ENCODE measurements around the gene TAS2R46. TPM values are rescaled to one million over a fixed set of nuclear protein-coding genes. Genes with fewer than 3 reads are reported as not detected.
"Not testable (repeated sequence)": the region's sequence is repeated elsewhere in the genome, so short reads cannot be mapped to it uniquely, and the experiment has no call there.

Gene TAS2R46, protein sequence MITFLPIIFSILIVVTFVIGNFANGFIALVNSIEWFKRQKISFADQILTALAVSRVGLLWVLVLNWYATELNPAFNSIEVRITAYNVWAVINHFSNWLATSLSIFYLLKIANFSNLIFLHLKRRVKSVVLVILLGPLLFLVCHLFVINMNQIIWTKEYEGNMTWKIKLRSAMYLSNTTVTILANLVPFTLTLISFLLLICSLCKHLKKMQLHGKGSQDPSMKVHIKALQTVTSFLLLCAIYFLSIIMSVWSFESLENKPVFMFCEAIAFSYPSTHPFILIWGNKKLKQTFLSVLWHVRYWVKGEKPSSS
- not detected for polyA plus RNA-seq (2013, experiment 1 of 2; ENCODE audit: insufficient read length)
- polyA plus RNA-seq (2013, experiment 2 of 2; ENCODE audit: insufficient read length), result not detected

GRCh38 chr12:11062194-11062593 lies at the start of gene TAS2R46:
TSS of gene TAS2R46 (minus strand) at chr12:11062294. CDS start at chr12:11062294, 0 bp downstream.
- not testable (repeated sequence) for DNase-seq

DNA sequence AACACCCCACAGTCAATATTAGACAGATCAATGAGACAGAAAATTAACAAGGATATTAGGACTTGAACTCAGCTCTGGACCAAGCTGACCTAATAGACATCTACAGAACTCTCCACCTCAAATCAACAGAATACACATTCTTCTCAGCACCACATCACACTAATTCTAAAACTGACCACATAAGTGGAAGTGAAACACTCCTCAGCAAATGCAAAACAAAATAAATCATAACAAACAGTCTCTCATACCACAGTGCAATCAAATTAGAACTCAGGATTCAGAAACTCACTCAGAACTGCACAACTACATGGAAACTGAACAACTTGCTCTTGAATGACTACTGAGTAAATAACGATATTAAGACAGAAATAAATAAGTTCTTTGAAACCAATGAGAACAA lies 49.1 kb upstream of the TAS2R46 start:
- not testable (repeated sequence) for DNase-seq

- DNase-seq, result no peak
Observed at GRCh38 chr12:11108862-11109261, 46.8 kb upstream of the TAS2R46 start.

DNA sequence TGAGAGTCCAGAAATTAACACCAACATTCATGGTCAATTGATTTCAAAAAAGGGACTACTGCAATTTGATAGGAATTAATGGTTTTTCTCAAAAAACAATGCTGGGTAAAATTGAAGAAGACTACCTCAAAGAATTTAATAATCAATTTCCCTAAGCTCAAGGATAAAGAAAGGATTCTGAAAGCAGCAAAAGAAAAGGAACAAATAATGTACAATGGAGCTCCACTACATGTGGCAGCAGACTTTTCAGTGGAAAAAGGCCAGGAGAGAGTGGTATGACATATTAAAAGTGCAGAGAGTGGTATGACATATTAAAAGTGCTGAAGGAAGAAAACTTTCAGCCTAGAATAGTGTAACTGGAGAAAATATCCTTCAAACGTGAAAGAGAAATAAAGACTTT lies 45.6 kb upstream of the TAS2R46 start:
- DNase-seq, result no peak

DNA sequence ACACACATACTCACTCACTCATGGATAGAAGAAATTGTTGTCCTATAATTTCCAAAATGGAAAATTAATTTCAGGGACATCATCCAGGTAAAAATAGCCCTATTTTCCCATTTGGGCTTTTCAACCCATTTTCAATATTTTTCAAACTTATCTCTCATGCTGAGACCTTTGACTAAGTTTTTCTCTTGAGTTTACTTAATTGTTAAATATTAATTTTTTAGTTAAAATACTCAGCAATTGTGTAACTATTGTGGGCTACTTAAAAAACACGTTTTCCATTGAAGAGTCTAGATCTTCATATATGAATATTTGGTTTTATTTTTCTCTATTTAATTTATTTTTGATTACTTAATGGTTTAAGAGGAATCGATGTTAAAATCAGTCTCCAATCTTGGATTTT lies 44.2 kb upstream of the TAS2R46 start:
- DNase-seq, result no peak

DNA sequence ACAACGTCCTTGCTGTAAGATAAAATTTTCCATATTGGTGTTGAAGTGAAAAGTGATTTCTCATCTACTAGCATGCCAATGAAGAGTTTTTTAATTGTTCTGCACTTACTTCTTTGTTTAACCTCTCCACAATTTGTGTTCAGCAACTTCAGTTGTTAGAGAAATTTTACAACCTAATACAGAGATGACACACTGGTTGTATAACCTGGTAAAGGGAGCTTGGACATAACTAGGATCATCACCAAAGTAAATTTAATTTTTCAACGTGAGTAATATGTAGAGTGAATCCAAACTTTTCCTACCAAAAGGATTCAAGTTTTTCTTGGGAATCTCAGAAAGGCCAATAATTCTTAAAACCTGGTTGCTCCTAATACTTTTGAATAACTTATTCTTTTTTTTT lies 43.5 kb upstream of the TAS2R46 start:
- no peak for DNase-seq

DNA sequence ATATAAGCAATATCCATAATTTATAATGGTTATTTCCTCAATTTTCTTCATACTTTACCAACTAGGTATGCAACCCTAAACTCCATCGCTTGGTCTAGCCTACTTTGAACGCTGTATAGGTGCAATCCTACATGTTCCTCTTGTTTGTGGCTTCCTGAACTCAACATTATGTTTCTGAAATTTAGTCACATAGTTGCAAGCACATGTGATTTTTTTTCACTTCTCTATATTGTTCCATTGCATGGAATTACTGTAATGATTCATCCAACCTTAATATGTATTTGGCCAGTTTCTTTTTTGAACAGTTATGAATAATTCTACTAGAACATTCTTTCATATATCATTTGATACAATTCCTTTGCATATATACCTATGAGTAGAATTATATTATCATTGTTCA lies 32.8 kb upstream of the TAS2R46 start:
- DNase-seq, result not testable (repeated sequence)

- DNase-seq, result no peak
Observed at GRCh38 chr12:11092128-11092527, 30.0 kb upstream of the TAS2R46 start, which contains the start of gene TAS2R43. TSS of gene TAS2R43 (minus strand) at chr12:11092313. CDS start at chr12:11092229, 84 bp downstream.

DNA sequence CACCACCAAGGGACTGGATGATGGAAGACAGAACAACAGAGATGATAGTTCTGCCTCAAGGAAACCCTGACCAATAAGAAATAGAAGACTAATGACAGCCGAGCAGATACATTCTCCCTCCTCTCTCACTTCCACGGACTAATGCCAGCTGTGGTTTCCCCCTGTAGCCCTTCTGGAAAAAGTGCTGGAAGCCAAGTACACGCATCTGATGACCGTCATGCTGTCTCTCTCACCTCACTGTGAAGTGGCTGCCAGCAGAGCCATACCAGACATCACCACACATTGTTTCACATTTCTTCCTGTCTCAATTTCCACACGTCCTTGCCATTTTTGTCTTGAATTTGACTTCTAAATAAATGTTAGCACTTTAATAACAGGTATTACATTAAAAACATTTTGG lies 27.2 kb upstream of the TAS2R46 start:
- no peak for DNase-seq

- DNase-seq, result no peak
Observed at GRCh38 chr12:11085419-11085818, 23.3 kb upstream of the TAS2R46 start.

- no peak for DNase-seq
Observed at GRCh38 chr12:11081987-11082386, 19.9 kb upstream of the TAS2R46 start.

DNA sequence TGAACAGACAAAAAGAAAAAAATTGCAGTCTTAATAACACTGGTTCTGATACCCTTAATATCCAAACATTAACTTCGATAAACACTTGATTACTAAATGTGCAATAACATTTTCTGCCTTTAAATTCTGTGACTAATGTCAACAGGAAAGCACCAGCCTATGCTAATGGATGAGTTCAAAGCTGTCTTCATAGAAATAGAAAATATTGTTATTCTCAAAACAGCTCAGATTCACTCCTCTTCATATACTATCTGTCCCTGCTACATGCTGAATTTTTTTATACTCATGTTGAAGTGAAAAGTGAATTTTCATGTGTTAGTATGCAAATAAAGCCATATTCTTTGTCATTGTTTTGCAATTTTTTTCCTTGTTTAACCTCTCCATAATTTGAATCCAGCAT lies 16.2 kb upstream of the TAS2R46 start:
- no peak for DNase-seq

DNA sequence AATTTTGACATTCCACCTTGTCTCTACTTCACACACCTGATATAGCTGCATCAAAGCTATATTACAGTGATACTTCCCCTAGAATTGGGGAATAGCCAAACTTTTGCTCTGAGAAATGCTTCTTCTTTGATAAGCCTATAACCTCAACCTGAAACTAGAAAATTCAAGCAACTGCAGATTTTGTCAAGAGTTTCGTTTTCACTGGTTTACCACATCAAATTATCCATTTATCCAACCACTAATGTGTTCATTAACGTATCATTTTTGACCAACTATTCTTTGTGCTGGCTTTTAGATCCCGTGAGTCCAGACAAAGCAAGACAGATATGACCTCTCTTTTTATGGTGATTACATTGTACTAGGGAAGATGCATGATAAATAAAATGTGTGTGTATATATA lies 13.5 kb upstream of the TAS2R46 start:
- no peak for DNase-seq

DNA sequence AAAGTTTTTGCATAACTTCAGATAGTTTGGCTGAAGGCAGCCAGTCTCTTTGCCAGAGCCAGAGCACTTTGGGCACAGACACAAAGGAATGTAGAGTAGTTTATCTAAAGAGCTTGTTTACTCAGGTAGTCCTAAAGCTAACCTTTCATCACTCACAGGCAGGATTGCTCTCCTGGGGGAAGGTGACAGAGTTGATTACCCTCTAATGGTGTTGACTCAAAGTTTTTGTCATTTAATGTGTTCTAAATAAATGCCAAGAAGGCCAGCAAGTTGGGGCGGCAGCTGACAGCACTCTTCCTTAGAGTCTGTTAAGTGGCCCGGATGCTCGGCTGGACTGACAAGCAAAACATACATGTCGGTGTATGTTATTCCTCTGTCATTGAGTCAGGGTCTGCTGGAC lies 9.3 kb upstream of the TAS2R46 start:
- no peak for DNase-seq

DNA sequence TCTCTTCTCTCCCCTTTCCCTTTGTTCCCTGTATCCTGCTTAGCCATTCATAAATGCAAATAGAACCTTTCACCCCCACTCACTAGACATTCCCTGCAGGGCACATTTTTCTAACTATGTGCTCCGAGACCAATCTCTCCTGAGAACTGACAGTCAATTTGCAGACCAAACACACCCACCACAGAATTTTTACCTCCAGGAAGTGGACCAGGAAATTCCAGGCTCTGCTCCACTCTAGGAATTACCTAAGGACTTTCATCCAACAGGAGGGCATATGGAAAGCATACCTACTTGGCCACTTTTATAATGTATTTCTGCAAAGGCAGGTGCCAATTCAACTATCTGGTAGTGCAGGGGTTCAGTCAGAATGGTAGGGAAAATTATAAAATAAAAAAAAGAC lies 8.9 kb upstream of the TAS2R46 start:
- DNase-seq, result no peak

- no peak for DNase-seq
Observed at GRCh38 chr12:11069854-11070365, 7.8 kb upstream of the TAS2R46 start.

DNA sequence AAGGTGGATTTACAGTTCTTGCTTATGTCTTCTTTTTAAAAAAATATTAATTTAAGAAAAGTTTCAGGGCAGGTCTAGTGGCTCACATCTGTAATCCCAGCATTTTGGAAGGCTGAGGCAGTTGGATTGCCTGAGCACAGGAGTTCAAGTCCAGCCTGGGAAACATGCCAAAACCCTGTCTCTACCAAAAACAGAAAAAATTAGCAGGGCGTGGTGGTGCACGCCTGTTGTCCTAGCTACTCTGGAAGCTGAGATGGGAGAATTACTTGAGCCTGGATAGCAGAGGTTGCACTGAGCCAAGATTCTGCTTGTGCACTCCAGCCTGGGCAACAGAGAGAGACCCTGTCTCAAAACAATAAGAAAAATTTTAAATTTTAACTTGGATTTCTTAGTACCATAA lies 5.4 kb upstream of the TAS2R46 start:
- DNase-seq, result peak; percentile 30

DNA sequence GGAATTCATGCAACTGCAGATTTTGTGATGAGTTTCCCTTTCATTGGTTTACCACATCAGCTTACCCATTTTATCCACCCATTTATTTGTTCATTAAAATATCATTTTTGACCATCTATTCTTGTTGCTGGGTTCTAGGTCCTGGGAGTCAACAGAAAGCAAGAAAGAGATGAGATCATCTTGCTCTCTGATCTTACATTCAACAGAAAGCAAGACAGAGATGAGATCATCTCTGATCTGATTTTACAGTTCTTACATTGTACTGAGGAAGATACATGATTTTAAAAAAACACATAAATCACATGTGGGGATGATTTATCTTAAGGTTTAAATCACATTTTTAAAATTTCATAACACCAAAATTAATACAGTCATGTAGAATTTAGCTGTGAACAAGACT lies 2.3 kb downstream of the TAS2R46 start:
- peak; percentile 4 for DNase-seq

- no peak for DNase-seq
Observed at GRCh38 chr12:11059041-11059440, 3.1 kb downstream of the TAS2R46 start.

DNA sequence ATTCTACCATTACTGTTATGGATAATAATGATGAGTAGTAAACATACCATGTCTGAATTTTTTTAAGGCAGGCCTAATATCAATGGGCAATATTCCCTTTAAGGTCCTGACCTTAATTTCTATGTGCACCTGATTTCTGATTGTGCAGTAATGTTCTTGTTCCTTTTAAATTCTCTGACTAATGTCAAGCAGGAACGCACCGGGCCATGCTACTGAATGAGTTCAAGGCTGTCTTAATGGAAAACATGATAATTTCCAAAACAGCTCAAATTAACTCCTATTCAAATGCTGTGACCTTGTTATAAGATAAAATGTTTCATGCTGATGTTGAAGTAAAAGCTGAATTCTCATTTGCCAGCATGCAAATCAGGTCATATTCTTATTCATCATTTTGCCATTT lies 6.8 kb downstream of the TAS2R46 start:
- DNase-seq, result no peak

- not testable (repeated sequence) for DNase-seq
Observed at GRCh38 chr12:11049806-11050531, 12.1 kb downstream of the TAS2R46 start.

DNA sequence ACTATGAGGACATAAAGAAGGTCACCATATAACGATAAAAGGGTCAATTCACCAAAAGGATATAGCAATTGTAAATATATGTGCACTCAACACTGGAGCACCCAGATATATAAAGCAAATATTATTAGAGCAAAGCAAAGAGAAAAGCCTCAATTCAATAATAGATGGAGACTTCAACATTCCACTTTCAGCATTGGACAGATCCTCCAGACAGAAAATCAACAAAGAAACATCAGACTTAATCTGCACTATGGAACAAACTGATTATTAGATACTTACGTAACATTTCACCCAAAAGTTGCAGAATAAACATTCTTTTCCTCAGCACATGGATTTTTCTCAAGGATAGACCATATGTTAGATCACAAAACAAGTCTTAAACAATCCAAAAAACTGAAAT lies 20.7 kb downstream of the TAS2R46 start:
- DNase-seq, result not testable (repeated sequence)

DNA sequence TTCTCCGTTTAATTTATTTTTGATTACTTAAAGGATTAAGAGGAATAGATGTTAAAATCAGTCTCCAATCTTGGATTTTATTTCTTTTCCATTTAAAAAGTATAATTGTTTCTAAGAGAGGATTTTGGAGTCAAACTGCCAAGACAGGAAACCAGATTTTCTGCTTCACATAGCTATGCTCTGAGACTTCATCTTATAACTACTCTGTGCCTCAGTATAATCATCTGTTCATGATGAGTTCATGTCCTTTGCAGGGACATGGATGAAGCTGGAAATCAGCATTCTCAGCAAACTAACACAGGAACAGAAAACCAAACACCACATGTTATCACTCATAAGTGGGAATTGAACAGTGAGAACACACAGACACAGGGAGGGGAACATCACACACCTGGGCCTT lies 21.9 kb downstream of the TAS2R46 start:
- no peak for DNase-seq

DNA sequence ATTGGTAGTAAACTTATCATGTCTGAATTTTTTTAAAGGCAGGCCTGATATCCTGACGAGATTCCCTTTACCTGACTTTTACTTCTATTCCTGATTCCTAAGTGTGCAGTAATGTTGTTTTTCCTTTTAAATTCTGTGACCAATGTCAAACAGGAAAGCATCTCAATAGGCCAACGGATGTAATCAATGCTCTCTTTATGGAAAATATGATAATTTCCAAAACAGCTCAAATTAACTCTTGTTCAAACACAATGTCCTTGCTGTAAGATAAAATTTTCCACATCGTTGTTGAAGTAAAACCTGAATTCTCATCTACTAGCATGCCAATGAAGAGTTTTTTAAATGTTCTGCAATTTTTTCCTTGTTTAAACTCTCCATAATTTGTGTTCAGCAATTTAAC lies 22.9 kb downstream of the TAS2R46 start:
- DNase-seq, result no peak
